OCI-LY3 (cell line): Measurements from ENCODE around the gene ACAN.

ENCODE experiments used
- CTCF ChIP-seq: fragments of 200-600, 300-600 bp; sonication (generic); IDR thresholded peaks from 2 replicates; pipeline ENCODE4 v1.5.1; 2014; ENCODE audit warnings: antibody characterized with exemption, low read length, low read depth
- EZH2phosphoT487 ChIP-seq: fragments of 200-600 bp; shearing (Covaris generic); IDR thresholded peaks from 2 replicates; pipeline ENCODE4 v1.6.1; 2018; ENCODE audit warnings: antibody characterized with exemption, mixed run types, low read depth

DNA sequence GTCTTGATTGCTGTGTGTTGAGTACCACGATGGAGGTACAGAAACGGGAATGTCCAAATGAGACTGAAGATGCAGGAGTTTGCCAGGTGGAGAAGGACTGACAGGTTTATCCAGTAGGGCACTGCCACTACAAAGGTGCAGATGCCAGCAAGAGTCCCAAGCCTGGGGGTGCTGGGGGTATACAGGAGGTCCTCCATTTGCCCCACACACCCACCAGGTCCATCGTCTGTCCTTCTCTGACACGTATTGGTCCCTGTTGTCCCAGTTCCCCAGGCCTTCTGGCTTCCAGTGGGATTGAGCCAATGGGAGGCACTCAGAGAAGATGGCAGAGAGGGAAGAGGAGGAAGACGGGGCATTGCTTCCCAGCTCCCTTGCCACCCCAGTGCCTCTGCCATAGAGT lies 85.5 kb downstream of the ACAN start:
- TF ChIP-seq CTCF (no peak), EZH2phosphoT487 (no peak)
